Stimulated activated naive CD4-positive, alpha-beta T cell (primary cell): Measurements from ENCODE around the gene ZFC3H1.
"Not testable (repeated sequence)": the region's sequence is repeated elsewhere in the genome, so short reads cannot be mapped to it uniquely, and the experiment has no call there.

ENCODE experiments used
- DNase-seq, 6 experiments: peaks; one replicate each; lab custom pipeline; 2025; lab: John Stamatoyannopoulos, UW

ZFC3H1 gene

DNA sequence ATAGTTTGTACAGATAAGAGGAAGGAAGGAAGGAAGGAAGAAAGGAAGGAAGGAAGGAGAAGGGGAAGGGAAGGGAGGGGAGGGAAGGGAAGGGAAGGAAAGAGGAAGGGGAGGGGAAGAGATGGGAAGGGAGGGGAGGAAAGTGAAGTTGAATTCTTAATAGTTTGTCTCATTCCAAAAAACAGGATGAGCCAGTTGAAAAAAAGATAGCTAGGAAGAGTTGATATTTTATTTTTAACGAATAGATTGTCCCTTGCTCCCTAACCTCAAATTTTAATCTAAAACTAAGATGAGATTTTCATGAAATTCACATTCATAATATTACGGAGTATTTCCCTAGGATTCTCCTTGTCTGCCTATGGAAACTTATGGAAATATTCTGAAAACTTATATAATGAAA lies 80.7 kb downstream of the ZFC3H1 start:
- no peak for DNase-seq

- DNase-seq, result no peak
Observed at GRCh38 chr12:71581206-71581605, 82.4 kb downstream of the ZFC3H1 start.

GRCh38 chr12:71578694-71579258 lies 84.9 kb downstream of the ZFC3H1 start:
- DNase-seq, result no peak

DNA sequence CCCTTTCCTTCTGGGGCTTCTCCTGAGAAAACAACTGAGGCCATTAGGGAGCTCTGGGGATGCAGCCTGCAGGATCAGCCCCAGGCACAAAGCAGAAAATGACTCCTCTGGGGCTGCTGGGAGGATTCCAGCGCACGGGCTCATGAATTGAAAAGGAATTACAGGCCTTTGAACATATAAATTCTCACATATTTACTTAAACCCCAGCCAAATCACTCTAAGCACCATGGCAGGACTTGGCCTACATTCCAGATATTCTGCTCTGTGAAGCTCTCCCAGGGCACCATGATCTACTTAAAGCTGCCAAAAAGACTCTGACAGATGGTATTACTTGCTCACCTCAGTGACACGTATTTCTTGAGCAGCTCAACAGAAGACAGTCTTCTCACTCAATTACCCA lies 87.2 kb downstream of the ZFC3H1 start:
- no peak for DNase-seq

DNA sequence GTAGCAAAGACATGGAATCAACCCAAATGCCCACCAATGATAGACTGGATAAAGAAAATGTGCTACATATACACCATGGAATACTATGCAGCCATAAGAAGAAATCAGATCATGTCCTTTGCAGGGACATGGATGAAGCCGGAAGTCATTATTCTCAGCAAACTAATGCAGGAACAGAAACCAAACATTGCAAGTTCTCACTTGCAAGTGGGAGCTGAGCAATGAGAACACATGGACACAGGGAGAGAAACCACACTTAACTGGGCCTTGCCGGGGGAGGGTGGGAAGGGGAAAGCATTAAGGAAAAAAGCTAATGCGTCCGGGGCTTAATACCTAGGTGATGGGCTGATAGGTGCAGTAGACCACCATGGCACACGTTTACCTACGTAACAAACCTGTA lies 93.8 kb downstream of the ZFC3H1 start:
- DNase-seq, result not testable (repeated sequence)

DNA sequence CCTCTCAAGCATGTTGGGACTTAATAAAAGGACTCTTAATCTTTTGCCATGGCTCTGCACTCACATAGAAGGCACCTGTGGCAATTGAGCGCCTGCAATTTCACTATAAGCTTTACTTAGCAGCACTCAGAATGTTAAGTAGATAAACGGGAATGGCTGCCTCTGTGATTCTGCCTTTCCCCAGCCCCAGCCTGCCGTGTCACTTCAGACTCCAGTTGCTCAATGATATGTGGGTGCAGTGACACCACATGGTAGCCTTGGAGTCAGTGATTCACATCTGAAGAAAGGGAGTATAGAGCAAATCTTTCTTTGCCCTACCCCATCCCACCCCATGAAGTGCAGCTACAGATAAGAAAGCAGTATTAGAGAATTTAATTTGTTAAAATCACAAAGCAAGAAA lies 96.1 kb downstream of the ZFC3H1 start:
- DNase-seq, result no peak

GRCh38 chr12:71566655-71567054 lies 97.0 kb downstream of the ZFC3H1 start:
- DNase-seq, result no peak

DNA sequence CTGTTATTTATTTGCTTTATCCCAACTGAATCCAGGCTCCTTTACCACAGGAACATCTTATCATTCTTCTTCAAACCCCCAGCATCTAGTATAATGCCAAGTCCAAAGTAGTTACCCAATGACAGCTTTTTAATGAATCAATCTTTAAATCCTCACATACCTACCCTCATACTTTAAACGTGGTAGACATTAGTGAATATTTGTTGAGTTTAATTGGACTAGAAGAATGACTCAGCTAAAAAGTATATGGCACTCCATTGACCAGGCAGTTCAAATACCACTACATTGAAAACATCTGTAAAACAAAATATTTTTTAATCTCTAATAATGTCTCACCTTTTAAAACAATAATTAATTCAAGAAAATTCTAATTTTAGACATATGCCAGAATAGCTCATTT lies 98.1 kb downstream of the ZFC3H1 start:
- DNase-seq, result no peak

- no peak for DNase-seq
Observed at GRCh38 chr12:71562676-71563595, 100.7 kb downstream of the ZFC3H1 start.
